Prostate gland (tissue), 2 donors: ENCODE data around the gene PAPLN.

Experiments
- POLR2A ChIP-seq: fragments of 450-650 bp; IDR thresholded peaks from one replicate; pipeline ENCODE4 v1.6.1; 2016; ENCODE audit warnings: antibody characterized with exemption, mild to moderate bottlenecking
- POLR2AphosphoS5 ChIP-seq: sonication (generic); formaldehyde crosslinking; IDR thresholded peaks from one replicate; pipeline ENCODE4 v1.6.1; 2017; ENCODE audit warnings: antibody characterized with exemption
- TF ChIP-seq, protein P1 (sequence below), 4 experiments: fragments of 200-600 bp in 2 of 4; fragments of 450-650 bp in 2 of 4; sonication (generic) in 2 of 4; IDR thresholded peaks; 1 replicate in 3 of 4; 2 replicates in 1 of 4; pipeline ENCODE4 v1.5.1; 2016 to 2019; ENCODE audit warnings: antibody characterized with exemption in 4 of 4, mild to moderate bottlenecking in 2 of 4, moderate library complexity in 2 of 4

GRCh38 chr14:73191441-73191840 is 45.9 kb upstream of the PAPLN start:
- TF ChIP-seq, protein P1, sequence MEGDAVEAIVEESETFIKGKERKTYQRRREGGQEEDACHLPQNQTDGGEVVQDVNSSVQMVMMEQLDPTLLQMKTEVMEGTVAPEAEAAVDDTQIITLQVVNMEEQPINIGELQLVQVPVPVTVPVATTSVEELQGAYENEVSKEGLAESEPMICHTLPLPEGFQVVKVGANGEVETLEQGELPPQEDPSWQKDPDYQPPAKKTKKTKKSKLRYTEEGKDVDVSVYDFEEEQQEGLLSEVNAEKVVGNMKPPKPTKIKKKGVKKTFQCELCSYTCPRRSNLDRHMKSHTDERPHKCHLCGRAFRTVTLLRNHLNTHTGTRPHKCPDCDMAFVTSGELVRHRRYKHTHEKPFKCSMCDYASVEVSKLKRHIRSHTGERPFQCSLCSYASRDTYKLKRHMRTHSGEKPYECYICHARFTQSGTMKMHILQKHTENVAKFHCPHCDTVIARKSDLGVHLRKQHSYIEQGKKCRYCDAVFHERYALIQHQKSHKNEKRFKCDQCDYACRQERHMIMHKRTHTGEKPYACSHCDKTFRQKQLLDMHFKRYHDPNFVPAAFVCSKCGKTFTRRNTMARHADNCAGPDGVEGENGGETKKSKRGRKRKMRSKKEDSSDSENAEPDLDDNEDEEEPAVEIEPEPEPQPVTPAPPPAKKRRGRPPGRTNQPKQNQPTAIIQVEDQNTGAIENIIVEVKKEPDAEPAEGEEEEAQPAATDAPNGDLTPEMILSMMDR (IDR thresholded peaks at IDR 0.05) = no peak
- TF ChIP-seq POLR2A (no peak), POLR2AphosphoS5 (no peak)
